Measurements from ENCODE around the gene FIS1.
A peak's percentile ranks its signal among the peaks of the same experiment; 100 is the strongest.

Gene FIS1

GRCh38 chr7:101222275-101222830 is 22.5 kb downstream of the FIS1 start:
- no peaks in the 10 kb centered on the region for H3K27me3 ChIP-seq (ENCODE audit: control insufficient read depth, insufficient read depth, low read length)
- no peaks in the 10 kb centered on the region for H3K9me3 ChIP-seq (ENCODE audit: control insufficient read depth, insufficient read depth, low read length)
- no peak overlapping the region for H3K9ac ChIP-seq (ENCODE audit: low read depth, low read length)
- H3K4me1 ChIP-seq (ENCODE audit: control insufficient read depth, insufficient read depth, low read length), result no peaks in the 10 kb centered on the region
- peaks cover 13% of the 10 kb centered on the region for H3K36me3 ChIP-seq (ENCODE audit: control insufficient read depth, insufficient read depth, low read length)
- H3K4me3 ChIP-seq (ENCODE audit: low read depth, low read length), result no peak overlapping the region

GRCh38 chr7:101220295-101220694 is 24.6 kb downstream of the FIS1 start:
- Histone ChIP-seq H3K27me3 (ENCODE audit: control insufficient read depth, insufficient read depth, low read length) (no peaks in the 10 kb centered on the region), H3K4me3 (ENCODE audit: low read depth, low read length) (no peak overlapping the region), H3K9me3 (ENCODE audit: control insufficient read depth, insufficient read depth, low read length) (no peaks in the 10 kb centered on the region), H3K9ac (ENCODE audit: low read depth, low read length) (no peak overlapping the region), H3K4me1 (ENCODE audit: control insufficient read depth, insufficient read depth, low read length) (no peaks in the 10 kb centered on the region), H3K36me3 (ENCODE audit: control insufficient read depth, insufficient read depth, low read length) (peaks cover 13% of the 10 kb centered on the region)

GRCh38 chr7:101218236-101219125 is 26.4 kb downstream of the FIS1 start:
- H3K9ac ChIP-seq (ENCODE audit: low read depth, low read length), result peak overlapping the region; percentile 60
- H3K9me3 ChIP-seq (ENCODE audit: control insufficient read depth, insufficient read depth, low read length), result no peaks in the 10 kb centered on the region
- H3K27me3 ChIP-seq (ENCODE audit: control insufficient read depth, insufficient read depth, low read length), result no peaks in the 10 kb centered on the region
- peak overlapping the region; percentile 98 for H3K4me3 ChIP-seq (ENCODE audit: low read depth, low read length)
- no peaks in the 10 kb centered on the region for H3K4me1 ChIP-seq (ENCODE audit: control insufficient read depth, insufficient read depth, low read length)
- H3K36me3 ChIP-seq (ENCODE audit: control insufficient read depth, insufficient read depth, low read length), result peaks cover 7% of the 10 kb centered on the region

GRCh38 chr7:101217388-101218235 is 27.3 kb downstream of the FIS1 start, which contains the start of the genes PLOD3 and ZNHIT1:
Gene PLOD3 (minus strand): TSS chr7:101217581. CDS start chr7:101217274, 307 bp downstream.
Gene ZNHIT1 (plus strand): TSS chr7:101218165. CDS start chr7:101218196, 31 bp downstream.
- no peaks in the 10 kb centered on the region for H3K4me1 ChIP-seq (ENCODE audit: control insufficient read depth, insufficient read depth, low read length)
- H3K9me3 ChIP-seq (ENCODE audit: control insufficient read depth, insufficient read depth, low read length), result no peaks in the 10 kb centered on the region
- H3K9ac ChIP-seq (ENCODE audit: low read depth, low read length), result peak within 1 kb of the TSS; percentile 60
- H3K36me3 ChIP-seq (ENCODE audit: control insufficient read depth, insufficient read depth, low read length), result peaks cover 4% of the 10 kb centered on the region
- H3K27me3 ChIP-seq (ENCODE audit: control insufficient read depth, insufficient read depth, low read length), result no peaks in the 10 kb centered on the region
- H3K4me3 ChIP-seq (ENCODE audit: low read depth, low read length), result peak within 1 kb of the TSS; percentile 98

- H3K27me3 ChIP-seq (ENCODE audit: control insufficient read depth, insufficient read depth, low read length), result no peaks in the 10 kb centered on the region
- H3K9me3 ChIP-seq (ENCODE audit: control insufficient read depth, insufficient read depth, low read length), result no peaks in the 10 kb centered on the region
- peaks cover 3% of the 10 kb centered on the region for H3K36me3 ChIP-seq (ENCODE audit: control insufficient read depth, insufficient read depth, low read length)
Observed at GRCh38 chr7:101216860-101217387, 28.0 kb downstream of the FIS1 start.

GRCh38 chr7:101216001-101216859 is 28.7 kb downstream of the FIS1 start:
- Histone ChIP-seq H3K9me3 (ENCODE audit: control insufficient read depth, insufficient read depth, low read length) (no peaks in the 10 kb centered on the region), H3K4me3 (ENCODE audit: low read depth, low read length) (peak overlapping the region; percentile 98), H3K9ac (ENCODE audit: low read depth, low read length) (peak overlapping the region; percentile 60), H3K27me3 (ENCODE audit: control insufficient read depth, insufficient read depth, low read length) (no peaks in the 10 kb centered on the region), H3K4me1 (ENCODE audit: control insufficient read depth, insufficient read depth, low read length) (no peaks in the 10 kb centered on the region), H3K36me3 (ENCODE audit: control insufficient read depth, insufficient read depth, low read length) (peaks cover 10% of the 10 kb centered on the region)

More at GRCh38 chr7:101216860-101217387, 28.0 kb downstream of the FIS1 start:
- H3K9ac ChIP-seq (ENCODE audit: low read depth, low read length), result no peak overlapping the region
- no peaks in the 10 kb centered on the region for H3K4me1 ChIP-seq (ENCODE audit: control insufficient read depth, insufficient read depth, low read length)
- peak overlapping the region; percentile 98 for H3K4me3 ChIP-seq (ENCODE audit: low read depth, low read length)

- Histone ChIP-seq H3K9me3 (ENCODE audit: control insufficient read depth, insufficient read depth, low read length) (no peaks in the 10 kb centered on the region), H3K4me1 (ENCODE audit: control insufficient read depth, insufficient read depth, low read length) (no peaks in the 10 kb centered on the region), H3K36me3 (ENCODE audit: control insufficient read depth, insufficient read depth, low read length) (peaks cover 27% of the 10 kb centered on the region), H3K9ac (ENCODE audit: low read depth, low read length) (no peak overlapping the region), H3K4me3 (ENCODE audit: low read depth, low read length) (no peak overlapping the region), H3K27me3 (ENCODE audit: control insufficient read depth, insufficient read depth, low read length) (no peaks in the 10 kb centered on the region)
Observed at GRCh38 chr7:101212014-101212413, 32.9 kb downstream of the FIS1 start.

GRCh38 chr7:101211501-101211900 is 33.4 kb downstream of the FIS1 start:
- Histone ChIP-seq H3K9me3 (ENCODE audit: control insufficient read depth, insufficient read depth, low read length) (no peaks in the 10 kb centered on the region), H3K4me3 (ENCODE audit: low read depth, low read length) (no peak overlapping the region), H3K4me1 (ENCODE audit: control insufficient read depth, insufficient read depth, low read length) (no peaks in the 10 kb centered on the region), H3K36me3 (ENCODE audit: control insufficient read depth, insufficient read depth, low read length) (peaks cover 28% of the 10 kb centered on the region), H3K9ac (ENCODE audit: low read depth, low read length) (no peak overlapping the region), H3K27me3 (ENCODE audit: control insufficient read depth, insufficient read depth, low read length) (no peaks in the 10 kb centered on the region)

GRCh38 chr7:101210143-101210542 is 34.7 kb downstream of the FIS1 start:
- H3K9me3 ChIP-seq (ENCODE audit: control insufficient read depth, insufficient read depth, low read length), result no peaks in the 10 kb centered on the region
- H3K36me3 ChIP-seq (ENCODE audit: control insufficient read depth, insufficient read depth, low read length), result peaks cover 34% of the 10 kb centered on the region
- no peaks in the 10 kb centered on the region for H3K27me3 ChIP-seq (ENCODE audit: control insufficient read depth, insufficient read depth, low read length)
- no peak overlapping the region for H3K4me3 ChIP-seq (ENCODE audit: low read depth, low read length)
- no peak overlapping the region for H3K9ac ChIP-seq (ENCODE audit: low read depth, low read length)
- no peaks in the 10 kb centered on the region for H3K4me1 ChIP-seq (ENCODE audit: control insufficient read depth, insufficient read depth, low read length)

- Histone ChIP-seq H3K4me1 (ENCODE audit: control insufficient read depth, insufficient read depth, low read length) (no peaks in the 10 kb centered on the region), H3K36me3 (ENCODE audit: control insufficient read depth, insufficient read depth, low read length) (peaks cover 34% of the 10 kb centered on the region), H3K4me3 (ENCODE audit: low read depth, low read length) (no peak overlapping the region), H3K9me3 (ENCODE audit: control insufficient read depth, insufficient read depth, low read length) (no peaks in the 10 kb centered on the region), H3K9ac (ENCODE audit: low read depth, low read length) (no peak overlapping the region), H3K27me3 (ENCODE audit: control insufficient read depth, insufficient read depth, low read length) (no peaks in the 10 kb centered on the region)
Observed at GRCh38 chr7:101208794-101209193, 36.1 kb downstream of the FIS1 start.
